HUES6 (cell line): Measurements from ENCODE around the gene MTG2.

Experiments used
- H3K27ac ChIP-seq: 2 replicates; pipeline ENCODE4 v1.7.0; 2013; ENCODE audit warnings: low read depth, mild to moderate bottlenecking, low read length, inconsistent platforms
- H3K27me3 ChIP-seq: 2 replicates; pipeline ENCODE4 v1.6.1; 2013; ENCODE audit warnings: low read length; ENCODE audit not compliant: control insufficient read depth, insufficient read depth
- H3K36me3 ChIP-seq: 2 replicates; pipeline ENCODE4 v1.6.1; 2013; ENCODE audit warnings: low read length; ENCODE audit not compliant: control insufficient read depth, insufficient read depth
- H3K4me1 ChIP-seq: 2 replicates; pipeline ENCODE4 v1.6.1; 2013; ENCODE audit warnings: low read length; ENCODE audit not compliant: control insufficient read depth, insufficient read depth
- H3K4me3 ChIP-seq: 2 replicates; pipeline ENCODE4 v1.5.1; 2013; ENCODE audit warnings: low read depth, low read length
- H3K9ac ChIP-seq: one replicate; pipeline ENCODE4 v1.6.1; 2013; ENCODE audit warnings: mild to moderate bottlenecking, low read length
- H3K9me3 ChIP-seq: 2 replicates; pipeline ENCODE4 v1.6.1; 2013; ENCODE audit warnings: low read depth, low read length; ENCODE audit not compliant: control insufficient read depth, insufficient read depth

MTG2 gene

GRCh38 chr20:62208795-62209755, 26.2 kb downstream of the MTG2 start:
- H3K9ac ChIP-seq = no peak overlapping the region
- no peaks in the 10 kb centered on the region; the same call in 1 of the 2 replicates for H3K4me1 ChIP-seq

GRCh38 chr20:62209850-62210495, 27.1 kb downstream of the MTG2 start:
- Histone ChIP-seq H3K36me3 (no peaks in the 10 kb centered on the region), H3K4me3 (no peak overlapping the region), H3K27me3 (peaks cover 17% of the 10 kb centered on the region), H3K4me1 (no peaks in the 10 kb centered on the region; the same call in 1 of the 2 replicates), H3K9me3 (no peaks in the 10 kb centered on the region), H3K9ac (no peak overlapping the region), H3K27ac (no peak overlapping the region)

More at GRCh38 chr20:62208795-62209755, 26.2 kb downstream of the MTG2 start:
- Histone ChIP-seq H3K9me3 (no peaks in the 10 kb centered on the region), H3K27ac (no peak overlapping the region), H3K4me3 (no peak overlapping the region), H3K36me3 (no peaks in the 10 kb centered on the region), H3K27me3 (peaks cover 8% of the 10 kb centered on the region)

- Histone ChIP-seq H3K27me3 (peaks cover 22% of the 10 kb centered on the region), H3K4me1 (no peaks in the 10 kb centered on the region; the same call in 1 of the 2 replicates), H3K9ac (no peak overlapping the region), H3K27ac (no peak overlapping the region), H3K4me3 (no peak overlapping the region), H3K36me3 (no peaks in the 10 kb centered on the region), H3K9me3 (no peaks in the 10 kb centered on the region)
Observed at GRCh38 chr20:62210496-62210855, 27.6 kb downstream of the MTG2 start.

GRCh38 chr20:62211216-62211615, 28.4 kb downstream of the MTG2 start:
- Histone ChIP-seq H3K4me1 (no peaks in the 10 kb centered on the region; the same call in 1 of the 2 replicates), H3K9ac (no peak overlapping the region), H3K27me3 (peaks cover 29% of the 10 kb centered on the region), H3K9me3 (no peaks in the 10 kb centered on the region), H3K27ac (no peak overlapping the region), H3K36me3 (no peaks in the 10 kb centered on the region), H3K4me3 (no peak overlapping the region)

GRCh38 chr20:62211769-62212288, 29.0 kb downstream of the MTG2 start:
- Histone ChIP-seq H3K36me3 (no peaks in the 10 kb centered on the region), H3K27ac (no peak overlapping the region), H3K4me3 (no peak overlapping the region), H3K9me3 (no peaks in the 10 kb centered on the region), H3K9ac (no peak overlapping the region), H3K4me1 (no peaks in the 10 kb centered on the region; the same call in 1 of the 2 replicates), H3K27me3 (peaks cover 35% of the 10 kb centered on the region)

- Histone ChIP-seq H3K4me1 (no peaks in the 10 kb centered on the region; the same call in 1 of the 2 replicates), H3K27me3 (peaks cover 40% of the 10 kb centered on the region), H3K27ac (no peak overlapping the region), H3K4me3 (no peak overlapping the region), H3K9me3 (no peaks in the 10 kb centered on the region), H3K36me3 (no peaks in the 10 kb centered on the region), H3K9ac (no peak overlapping the region)
Observed at GRCh38 chr20:62212299-62212698, 29.5 kb downstream of the MTG2 start.

- Histone ChIP-seq H3K36me3 (no peaks in the 10 kb centered on the region), H3K27ac (no peak overlapping the region), H3K9me3 (no peaks in the 10 kb centered on the region), H3K4me1 (peaks cover 9% of the 10 kb centered on the region), H3K27me3 (peaks cover 58% of the 10 kb centered on the region), H3K9ac (no peak overlapping the region), H3K4me3 (no peak overlapping the region)
Observed at GRCh38 chr20:62214067-62214466, 31.2 kb downstream of the MTG2 start.

- peaks cover 9% of the 10 kb centered on the region for H3K4me1 ChIP-seq
- no peak overlapping the region for H3K9ac ChIP-seq
- H3K27me3 ChIP-seq = peaks cover 68% of the 10 kb centered on the region
- no peaks in the 10 kb centered on the region for H3K9me3 ChIP-seq
- no peak overlapping the region for H3K4me3 ChIP-seq
- H3K36me3 ChIP-seq = no peaks in the 10 kb centered on the region
- no peak overlapping the region for H3K27ac ChIP-seq
Observed at GRCh38 chr20:62215020-62215990, 32.5 kb downstream of the MTG2 start.

GRCh38 chr20:62215991-62216635, 33.3 kb downstream of the MTG2 start:
- H3K4me3 ChIP-seq = no peak overlapping the region
- H3K9ac ChIP-seq = no peak overlapping the region
- H3K9me3 ChIP-seq = no peaks in the 10 kb centered on the region
- H3K36me3 ChIP-seq = no peaks in the 10 kb centered on the region
- H3K4me1 ChIP-seq = peaks cover 13% of the 10 kb centered on the region
- no peak overlapping the region for H3K27ac ChIP-seq
- peaks cover 76% of the 10 kb centered on the region for H3K27me3 ChIP-seq
